Transverse colon (tissue), 4 donors: ENCODE results near the gene AUH. TPM values are rescaled to one million over a fixed set of nuclear protein-coding genes. Genes with fewer than 3 reads are reported as not detected.

ENCODE experiments used
- DNase-seq: peaks from one replicate; pipeline ENCODE4 v3.0.0-alpha.2; 2019
- H3K27ac ChIP-seq, 4 donors: fragments of 200-600 bp; sonication (generic); 2 replicates each; pipeline ENCODE4 v1.5.1; 2016 to 2018; ENCODE audit warnings: inconsistent platforms in 4 of 4
- H3K27me3 ChIP-seq: fragments of 200-600 bp; sonication (generic); 2 replicates; pipeline ENCODE4 v1.5.1; 2017; ENCODE audit warnings: inconsistent platforms
- H3K36me3 ChIP-seq, 4 donors: fragments of 200-600 bp; sonication (generic); 2 replicates each; pipeline ENCODE4 v1.5.1; 2017 to 2019; ENCODE audit warnings: inconsistent platforms in 4 of 4
- H3K4me1 ChIP-seq, 4 donors: fragments of 200-600 bp; sonication (generic); 2 replicates each; pipeline ENCODE4 v1.5.1; 2017 to 2020; ENCODE audit warnings: inconsistent platforms in 4 of 4
- H3K4me3 ChIP-seq, 4 donors: fragments of 200-600 bp; sonication (generic); 1 replicate in 1 of 4; 2 replicates in 3 of 4; pipeline versions ENCODE4 v1.5.1 to v1.6.1; 2017 to 2019; ENCODE audit warnings: inconsistent platforms in 4 of 4
- H3K9me3 ChIP-seq, 2 donors: fragments of 200-600 bp; sonication (generic); 2 replicates each; pipeline ENCODE4 v1.5.1; 2017 to 2019; ENCODE audit warnings: inconsistent platforms in 2 of 2
- EP300 ChIP-seq: sonication (generic); formaldehyde crosslinking; IDR thresholded peaks from one replicate; pipeline ENCODE4 v1.6.1; 2017; ENCODE audit warnings: antibody characterized with exemption, low read depth
- POLR2A ChIP-seq: fragments of 450-650 bp; IDR thresholded peaks from one replicate; pipeline ENCODE4 v1.6.1; 2016; ENCODE audit warnings: antibody characterized with exemption, mild to moderate bottlenecking, moderate library complexity
- POLR2AphosphoS5 ChIP-seq, 3 donors: sonication (generic); formaldehyde crosslinking; IDR thresholded peaks; one replicate each; pipeline ENCODE4 v1.6.1; 2016; ENCODE audit warnings: antibody characterized with exemption in 3 of 3
- WGBS, 2 donors: methylation state at CpG; one replicate each; pipeline ENCODE4 v1.1.5; 2018; ENCODE audit warnings: low coverage in 1 of 2; 5-methylcytosine and 5-hydroxymethylcytosine counted together
- in situ Hi-C, 4 donors: fragments of 200-750 bp; cut with MboI; loops; one replicate each; pipeline versions ENCODE4 v1.15.0 to v1.15.1; 2017; ENCODE audit warnings: low sequenced_read_pairs in 3 of 4, low pct_ligation_motif_present in 1 of 4, low pct_unique_long_range_greater_than_20kb in 1 of 4
- intact Hi-C: fragments of 100-400 bp; cut with DNase I; formaldehyde crosslinking; loops from one replicate; pipeline ENCODE4 v1.15.1; 2023; ENCODE audit warnings: low total_unique reads
- total RNA-seq, 4 donors: library from RNA; depleted of rRNA; stranded (reverse); fragments of >200 nt; gene quantifications; one replicate each; pipeline ENCODE4 v1.1.0, GENCODE V29; 2016
- TF ChIP-seq, protein P1 (sequence below), 5 experiments: fragments of 200-600 bp in 3 of 5; fragments of 450-650 bp in 2 of 5; sonication (generic) in 3 of 5; IDR thresholded peaks; 1 replicate in 2 of 5; 2 replicates in 3 of 5; pipeline ENCODE4 v1.5.1; 2016 to 2017; ENCODE audit warnings: antibody characterized with exemption in 5 of 5, inconsistent platforms in 3 of 5, mild to moderate bottlenecking in 2 of 5, moderate library complexity in 1 of 5

AUH gene
- total RNA-seq, 4 donors from 2014 or later: 55.0 to 136 (median 83.8) TPM

- H3K4me3 ChIP-seq: no peak overlapping the region
- no peak for DNase-seq
- in situ Hi-C loops: no loop called here
- peaks cover 0 to 9% (median 0%) of the 10 kb centered on the region in 4 donors for H3K4me1 ChIP-seq
- TF ChIP-seq EP300 (no peak), POLR2A (no peak)
- TF ChIP-seq, protein P1, sequence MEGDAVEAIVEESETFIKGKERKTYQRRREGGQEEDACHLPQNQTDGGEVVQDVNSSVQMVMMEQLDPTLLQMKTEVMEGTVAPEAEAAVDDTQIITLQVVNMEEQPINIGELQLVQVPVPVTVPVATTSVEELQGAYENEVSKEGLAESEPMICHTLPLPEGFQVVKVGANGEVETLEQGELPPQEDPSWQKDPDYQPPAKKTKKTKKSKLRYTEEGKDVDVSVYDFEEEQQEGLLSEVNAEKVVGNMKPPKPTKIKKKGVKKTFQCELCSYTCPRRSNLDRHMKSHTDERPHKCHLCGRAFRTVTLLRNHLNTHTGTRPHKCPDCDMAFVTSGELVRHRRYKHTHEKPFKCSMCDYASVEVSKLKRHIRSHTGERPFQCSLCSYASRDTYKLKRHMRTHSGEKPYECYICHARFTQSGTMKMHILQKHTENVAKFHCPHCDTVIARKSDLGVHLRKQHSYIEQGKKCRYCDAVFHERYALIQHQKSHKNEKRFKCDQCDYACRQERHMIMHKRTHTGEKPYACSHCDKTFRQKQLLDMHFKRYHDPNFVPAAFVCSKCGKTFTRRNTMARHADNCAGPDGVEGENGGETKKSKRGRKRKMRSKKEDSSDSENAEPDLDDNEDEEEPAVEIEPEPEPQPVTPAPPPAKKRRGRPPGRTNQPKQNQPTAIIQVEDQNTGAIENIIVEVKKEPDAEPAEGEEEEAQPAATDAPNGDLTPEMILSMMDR (IDR thresholded peaks at IDR 0.05): no peak
- intact Hi-C loops: no loop called here
- no peaks in the 10 kb centered on the region for H3K27me3 ChIP-seq
- 85 to 95% methylated on average over 2 to 7 of the region's 7 CpGs for WGBS, 2 donors
- no peak overlapping the region for H3K27ac ChIP-seq
- no peaks in the 10 kb centered on the region for H3K9me3 ChIP-seq
- H3K36me3 ChIP-seq: peaks cover 0 to 4% (median 0%) of the 10 kb centered on the region in 4 donors
These were observed 29.9 kb downstream of the AUH start for GRCh38 chr9:91331849-91332248.

GRCh38 chr9:91328186-91328585 lies 33.5 kb downstream of the AUH start:
- intact Hi-C loops (no loop called here), in situ Hi-C loops (no loop called here)
- 60 to 96% methylated on average over 1 to 6 of the region's 6 CpGs for WGBS, 2 donors
- Histone ChIP-seq H3K27ac (no peak overlapping the region), H3K4me3 (no peak overlapping the region), H3K4me1 (peaks cover 0 to 9% (median 0%) of the 10 kb centered on the region in 4 donors), H3K9me3 (no peaks in the 10 kb centered on the region), H3K36me3 (peaks cover 0 to 6% (median 0%) of the 10 kb centered on the region in 4 donors), H3K27me3 (no peaks in the 10 kb centered on the region)
- DNase-seq: no peak
- TF ChIP-seq, protein P1 (IDR thresholded peaks at IDR 0.05): no peak
- TF ChIP-seq EP300: no peak
- no peak for TF ChIP-seq POLR2A
- TF ChIP-seq POLR2AphosphoS5 (IDR thresholded peaks at IDR 0.05): no peak

DNA sequence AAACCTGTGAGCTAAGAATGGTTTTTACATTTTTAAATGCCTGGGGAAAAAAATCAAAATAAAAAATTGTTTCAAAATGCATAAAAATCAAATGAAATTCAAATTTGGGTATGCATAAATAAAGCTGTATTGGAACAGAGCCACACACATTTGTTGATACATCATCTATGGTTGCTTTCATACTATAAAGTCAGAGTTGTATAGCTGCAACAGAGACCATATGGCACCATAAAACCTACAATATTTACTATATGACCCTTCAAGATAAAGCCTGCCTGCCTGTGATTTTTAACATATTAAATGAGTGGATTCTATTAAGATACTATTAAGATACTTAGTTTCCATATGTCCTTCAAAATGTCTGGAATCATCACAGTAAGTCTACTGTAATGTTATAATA lies 40.0 kb downstream of the AUH start:
- Histone ChIP-seq H3K27me3 (no peaks in the 10 kb centered on the region), H3K27ac (no peak overlapping the region), H3K9me3 (no peaks in the 10 kb centered on the region), H3K4me1 (peaks cover 0 to 10% (median 2%) of the 10 kb centered on the region in 4 donors), H3K36me3 (no peaks in the 10 kb centered on the region), H3K4me3 (no peak overlapping the region)
- TF ChIP-seq, protein P1 (IDR thresholded peaks at IDR 0.05): no peak
- no peak for TF ChIP-seq POLR2A
- TF ChIP-seq EP300: no peak
- no peak for TF ChIP-seq POLR2AphosphoS5 (IDR thresholded peaks at IDR 0.05)
- DNase-seq: no peak
- in situ Hi-C loops: no loop called here
- intact Hi-C loops: no loop called here

- intact Hi-C loops (no loop called here), in situ Hi-C loops (no loop called here)
- 82 to 96% methylated on average over 4 of the region's 4 CpGs for WGBS, 2 donors
- H3K4me1 ChIP-seq: peaks cover 0 to 22% (median 6%) of the 10 kb centered on the region in 4 donors
- TF ChIP-seq POLR2AphosphoS5 (IDR thresholded peaks at IDR 0.05) (no peak), EP300 (no peak), POLR2A (no peak)
- TF ChIP-seq, protein P1 (IDR thresholded peaks at IDR 0.05): no peak
- no peaks in the 10 kb centered on the region for H3K27me3 ChIP-seq
- H3K27ac ChIP-seq: no peak overlapping the region
- no peaks in the 10 kb centered on the region for H3K36me3 ChIP-seq
- H3K4me3 ChIP-seq: no peak overlapping the region
- no peaks in the 10 kb centered on the region for H3K9me3 ChIP-seq
- no peak for DNase-seq
These were observed 41.4 kb downstream of the AUH start for GRCh38 chr9:91320299-91320698.
